Measurements from ENCODE around the gene FAM135A.

- no peak for TF ChIP-seq CTCF (IDR thresholded peaks at IDR 0.05; ENCODE audit: low read depth, low read length)
- no peak for TF ChIP-seq MYC (IDR thresholded peaks at IDR 0.05; ENCODE audit: low read depth, low read length)
- TF ChIP-seq POLR2A (IDR thresholded peaks at IDR 0.05; ENCODE audit: extremely low read depth, insufficient read length) = no peak
Observed at GRCh38 chr6:70380771-70381416, 32.4 kb upstream of the FAM135A start.

Data from NB4 (cell line).